NCI-H1436 treated with DMSO at 0.1 percent for 48 hours (cell line): ENCODE data around the gene DVL1.
"Not testable (repeated sequence)": the region's sequence is repeated elsewhere in the genome, so short reads cannot be mapped to it uniquely, and the experiment has no call there.

Experiments
- DNase-seq: peaks from one replicate; lab custom pipeline; 2025; lab: John Stamatoyannopoulos, UW

The DVL1 gene

DNA sequence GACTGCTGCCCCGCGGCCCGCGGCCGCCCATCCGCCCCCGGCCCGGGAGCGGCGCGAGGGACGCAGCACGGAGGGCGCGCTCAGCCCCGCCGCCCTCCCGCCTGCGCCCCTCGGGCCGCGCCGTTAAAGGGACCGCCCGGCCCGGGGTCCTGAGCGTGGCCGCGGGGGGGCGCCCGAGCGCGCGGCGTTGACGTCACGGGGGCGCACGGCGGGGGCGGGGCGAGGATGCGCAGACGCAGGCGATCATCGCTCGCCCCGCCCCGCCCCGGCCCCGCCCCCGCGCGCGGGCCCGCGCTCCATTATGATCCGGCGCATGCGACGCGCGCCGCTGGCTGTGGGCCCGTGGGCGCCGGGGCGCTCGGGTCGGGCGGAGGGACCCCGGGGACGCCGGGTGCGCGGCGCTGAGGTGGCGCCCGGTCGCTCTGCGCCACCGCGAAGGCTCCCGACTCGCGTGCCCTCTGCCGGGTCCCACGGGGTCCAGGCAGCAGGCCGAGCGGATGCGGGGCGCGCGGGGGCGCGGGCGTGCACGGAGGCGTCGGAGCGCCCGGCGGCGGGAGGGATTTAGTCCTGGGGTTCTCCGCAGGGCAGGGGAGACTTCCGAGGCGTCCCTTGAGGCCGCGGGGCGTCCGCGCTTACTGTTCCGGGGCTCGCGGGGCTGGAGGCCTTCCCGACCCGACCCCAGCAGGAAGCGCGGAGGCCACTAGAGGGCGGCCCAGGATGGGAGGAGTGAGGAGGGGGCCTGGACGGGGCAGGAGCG is at the start of gene DVL1:
TSS of gene DVL1 (minus strand) at position 163 of the 757 bp plus-strand sequence. CDS start 353 bp downstream, outside the sequence.
- DNase-seq, result no peak

- DNase-seq, result no peak
Observed at GRCh38 chr1:1398677-1399186, 49.5 kb upstream of the DVL1 start.

- no peak for DNase-seq
Observed at GRCh38 chr1:1397839-1398523, 48.8 kb upstream of the DVL1 start.

GRCh38 chr1:1395166-1395565 is 45.9 kb upstream of the DVL1 start:
- no peak for DNase-seq

DNA sequence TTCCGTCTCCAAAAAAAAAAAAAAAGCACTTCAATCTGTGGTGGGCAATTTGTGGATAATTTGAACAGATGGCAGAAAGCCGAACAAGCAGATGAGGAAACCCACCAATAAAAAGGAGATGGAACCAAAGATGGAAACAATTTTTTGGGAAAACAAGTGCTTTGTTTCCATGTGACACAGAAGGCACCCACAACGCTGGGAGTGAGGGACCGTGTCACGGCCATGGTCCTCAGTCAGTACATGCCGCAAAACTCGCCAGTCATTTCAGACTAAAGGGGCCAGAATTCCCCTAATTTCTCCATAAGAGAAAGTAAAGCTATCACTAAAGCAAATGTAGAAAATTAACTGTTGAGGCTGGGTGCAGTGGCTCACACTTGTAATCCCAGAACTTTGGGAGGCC is 44.9 kb upstream of the DVL1 start:
- no peak for DNase-seq

DNA sequence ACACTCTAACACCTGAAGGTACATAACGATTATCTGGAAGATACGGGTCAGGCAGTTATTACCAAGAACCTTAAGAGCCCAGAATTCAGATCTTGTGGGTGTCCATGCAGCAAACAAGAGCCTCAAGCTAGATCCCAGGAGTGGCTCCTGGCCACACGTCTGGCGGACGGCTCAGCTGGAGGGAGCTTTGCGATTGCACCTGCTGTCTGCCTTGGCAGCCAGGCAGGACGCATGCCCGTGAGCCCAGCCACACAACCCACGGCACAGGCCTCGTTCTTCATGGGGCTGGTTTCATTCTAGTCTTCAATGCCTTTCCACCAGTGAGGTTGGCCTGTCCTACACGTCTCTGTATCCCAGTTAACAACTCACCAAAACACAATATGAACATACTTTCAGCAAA is 44.2 kb upstream of the DVL1 start:
- no peak for DNase-seq

- no peak for DNase-seq
Observed at GRCh38 chr1:1393014-1393413, 43.8 kb upstream of the DVL1 start.

GRCh38 chr1:1391225-1391624 is 42.0 kb upstream of the DVL1 start:
- DNase-seq, result no peak

GRCh38 chr1:1390675-1391074 is 41.5 kb upstream of the DVL1 start:
- DNase-seq, result no peak

- DNase-seq, result no peak
Observed at GRCh38 chr1:1388078-1388472, 38.9 kb upstream of the DVL1 start.

- DNase-seq, result no peak
Observed at GRCh38 chr1:1387098-1388077, 38.2 kb upstream of the DVL1 start.

DNA sequence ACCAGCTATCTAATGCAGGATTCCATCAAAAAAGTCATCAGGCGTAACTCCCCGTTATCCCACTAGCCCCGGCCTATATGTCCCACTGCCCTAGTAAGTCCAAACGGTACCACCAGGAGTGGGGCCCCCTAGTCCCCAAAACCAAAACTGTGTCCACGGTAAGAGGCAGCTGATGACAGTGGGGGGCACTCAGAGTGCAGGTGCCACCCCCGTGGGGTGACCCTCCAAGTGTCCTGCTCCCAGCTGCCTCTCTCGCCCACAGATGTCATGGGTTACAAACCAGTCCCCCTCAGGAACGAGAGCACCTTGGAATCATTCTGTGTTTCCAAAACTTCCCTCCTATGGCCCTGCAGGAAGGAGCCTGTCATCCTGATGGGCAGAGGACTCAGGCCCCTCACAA is 36.7 kb upstream of the DVL1 start:
- DNase-seq, result no peak

DNA sequence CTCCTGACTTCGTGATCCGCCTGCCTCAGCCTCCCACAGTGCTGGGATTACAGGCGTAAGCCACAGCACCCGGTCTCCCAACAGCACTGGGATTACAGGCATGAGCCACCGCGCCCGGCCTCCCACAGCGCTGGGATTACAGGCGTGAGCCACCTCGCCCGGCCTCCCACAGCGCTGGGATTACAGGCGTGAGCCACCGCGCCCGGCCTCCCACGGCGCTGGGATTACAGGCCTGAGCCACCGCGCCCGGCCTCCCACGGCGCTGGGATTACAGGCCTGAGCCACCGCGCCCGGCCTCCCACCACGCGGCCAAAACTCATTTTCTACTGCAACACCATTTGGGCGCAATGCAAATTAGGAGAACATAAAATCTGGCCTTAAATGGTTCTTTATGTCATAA is 36.1 kb upstream of the DVL1 start:
- not testable (repeated sequence) for DNase-seq

DNA sequence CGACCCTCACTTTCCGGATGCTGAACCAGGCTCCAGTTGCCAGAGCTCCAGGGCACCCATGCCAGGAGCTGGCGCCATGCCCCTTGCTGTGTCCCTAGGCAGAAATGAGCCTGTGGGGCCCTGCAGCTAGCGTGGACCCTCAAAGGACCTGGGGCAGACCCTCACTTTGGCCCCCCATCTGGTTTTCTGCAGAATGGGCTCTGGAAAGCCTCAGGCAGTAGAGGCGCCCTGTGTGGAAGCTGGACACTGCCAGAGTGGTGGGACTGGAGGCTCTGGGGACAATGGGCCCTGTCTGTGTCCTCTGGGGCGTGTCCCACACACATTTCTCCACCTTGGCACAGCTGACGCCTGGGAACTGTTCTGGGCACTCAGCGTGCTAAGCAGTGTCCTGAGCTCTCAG is 32.1 kb upstream of the DVL1 start:
- no peak for DNase-seq

DNA sequence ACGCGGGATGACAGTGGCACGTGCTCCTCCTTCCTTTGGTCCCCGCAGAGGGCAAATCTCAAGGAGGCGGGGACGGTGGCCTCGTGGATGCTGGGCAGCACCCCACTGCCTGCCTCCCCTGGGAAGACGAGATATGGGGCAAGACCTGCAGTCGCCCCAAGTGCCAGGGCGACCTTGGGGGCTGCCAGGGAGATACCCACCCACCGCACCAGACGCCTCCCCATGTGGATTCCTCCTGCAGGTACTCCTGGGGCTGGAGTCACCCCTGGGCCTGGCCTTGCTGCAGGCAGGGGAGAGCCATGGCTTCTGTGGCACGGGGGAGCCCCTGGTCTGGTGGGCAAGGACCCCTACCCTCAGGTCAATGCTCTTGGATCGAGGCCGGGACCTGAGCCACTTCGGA is 31.6 kb upstream of the DVL1 start:
- no peak for DNase-seq

DNA sequence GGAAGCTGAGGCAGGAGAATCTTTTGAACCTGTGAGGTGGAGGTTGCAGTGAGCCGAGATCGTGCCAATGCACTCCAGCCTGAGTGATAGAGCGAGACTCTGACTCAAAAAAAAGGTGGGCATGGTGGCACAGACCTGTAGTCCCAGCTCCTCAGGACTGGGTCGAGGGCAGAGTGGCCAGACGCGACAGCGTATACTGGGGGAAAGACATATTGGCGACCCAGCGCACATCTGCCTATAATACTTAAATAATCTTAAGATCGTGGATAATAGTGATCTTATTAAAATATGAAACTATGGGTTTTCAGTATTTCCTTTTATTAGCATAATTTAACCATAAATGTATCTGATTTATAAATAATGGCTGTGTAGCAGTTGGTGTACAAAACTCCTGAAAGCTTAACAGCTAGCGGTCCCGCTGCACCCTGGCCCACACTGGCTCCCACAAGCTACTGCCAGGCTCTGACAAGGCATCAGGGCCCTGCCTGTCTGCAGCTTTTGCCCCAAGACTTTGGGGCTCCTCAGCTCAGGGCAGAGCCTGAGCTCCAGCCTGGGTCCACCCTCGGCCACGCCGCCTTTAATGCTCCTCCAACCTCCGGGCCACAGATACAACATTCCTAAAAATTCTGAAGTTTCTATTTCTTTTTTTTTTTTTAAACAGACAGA is 28.5 kb upstream of the DVL1 start:
- no peak for DNase-seq

DNA sequence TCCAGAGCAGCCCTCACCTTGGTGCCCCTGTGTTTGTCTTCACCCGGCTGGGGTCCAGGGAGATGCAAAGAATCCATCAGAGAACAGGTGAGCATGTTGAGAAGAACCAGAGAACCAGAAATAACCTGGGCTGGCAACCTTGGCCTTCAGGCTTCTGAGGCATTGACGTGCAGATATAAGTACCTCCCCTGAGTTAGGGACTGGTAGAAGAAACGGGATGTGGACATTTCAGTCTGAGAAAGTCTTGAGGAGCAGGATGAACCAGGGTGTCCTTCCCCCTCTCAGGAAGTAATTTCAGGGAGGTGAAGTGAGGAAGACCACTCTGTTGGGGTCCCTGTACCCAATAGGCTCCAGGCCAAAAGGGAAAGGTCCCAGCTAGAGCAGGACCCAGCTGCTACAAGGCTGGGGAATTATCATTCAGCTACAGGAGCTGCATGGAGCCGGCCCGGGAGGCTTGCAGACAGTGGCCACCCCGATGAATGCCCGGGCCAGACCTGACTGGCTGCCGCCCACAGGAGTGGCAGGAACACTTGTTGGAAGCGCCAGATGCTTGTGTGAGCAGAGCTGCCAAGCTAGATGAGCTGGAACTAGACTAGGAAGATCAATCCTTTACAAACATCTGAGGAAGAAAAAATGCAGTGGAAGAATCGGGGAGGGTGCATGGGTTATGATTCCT is 27.5 kb upstream of the DVL1 start:
- DNase-seq, result no peak

GRCh38 chr1:1374929-1375662 is 25.9 kb upstream of the DVL1 start, which contains the start of gene AURKAIP1:
Gene AURKAIP1, minus strand, starts transcription at chr1:1375207. Its CDS starts 451 bp downstream, at chr1:1374756.
- DNase-seq, result peak; percentile 94

- no peak for DNase-seq
Observed at GRCh38 chr1:1374589-1374928, 25.3 kb upstream of the DVL1 start.

DNA sequence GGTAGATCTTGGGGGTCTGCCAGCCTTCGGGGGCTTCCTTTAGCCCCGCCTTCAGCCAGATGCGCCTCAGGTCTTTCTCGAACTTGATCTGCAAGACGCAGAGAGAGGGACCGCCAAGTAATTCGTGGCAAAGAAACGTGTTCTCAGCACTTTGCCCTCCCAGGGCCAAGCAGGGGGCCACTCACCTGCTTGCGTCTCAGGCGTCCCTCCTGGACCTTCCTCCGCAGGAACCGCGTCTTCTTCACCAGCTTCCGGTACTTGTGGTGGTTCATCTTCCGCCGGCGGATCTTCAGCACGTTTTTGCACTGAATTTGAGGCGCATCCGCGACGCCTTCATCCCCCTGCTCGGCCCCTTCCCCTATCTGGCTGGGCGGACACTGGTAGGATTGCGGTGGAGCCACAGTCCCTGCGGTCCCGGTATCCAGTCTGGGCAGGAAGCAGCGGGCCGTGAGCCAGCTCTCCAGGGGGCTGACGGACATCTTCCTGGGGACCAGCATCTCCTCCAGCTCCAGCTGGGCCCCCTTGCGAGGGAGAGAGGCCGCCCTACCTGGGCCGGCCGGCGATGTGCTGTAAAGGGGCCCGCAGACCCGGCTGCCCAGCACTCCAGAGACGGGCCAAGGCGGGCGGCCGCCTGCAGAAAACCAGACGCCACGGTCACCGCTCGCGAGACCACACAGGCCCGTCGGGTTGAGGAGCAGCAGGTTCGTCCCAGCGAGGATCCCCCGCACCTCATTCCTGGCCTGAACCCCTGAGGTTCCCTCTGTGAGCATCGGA is 24.8 kb upstream of the DVL1 start:
- DNase-seq, result no peak
